HG03469 (cell line): ENCODE results near the gene LEKR1.

ENCODE experiments used
- ATAC-seq: cut with Tn5 transposase; IDR thresholded peaks from one replicate; pipeline ENCODE4 v1.9.1; 2021; ENCODE audit warnings: mild to moderate bottlenecking, moderate library complexity, moderate number of reproducible peaks; ENCODE audit not compliant: unreplicated experiment

The LEKR1 gene

GRCh38 chr3:157046520-157046919 is 220.4 kb downstream of the LEKR1 start:
- no peak for ATAC-seq

GRCh38 chr3:157051055-157051454 is 224.9 kb downstream of the LEKR1 start:
- ATAC-seq = peak; percentile 66

GRCh38 chr3:157051591-157051990 is 225.4 kb downstream of the LEKR1 start:
- ATAC-seq = no peak

- no peak for ATAC-seq
Observed at GRCh38 chr3:157056035-157056434, 229.9 kb downstream of the LEKR1 start.

GRCh38 chr3:157058392-157059071 is 232.4 kb downstream of the LEKR1 start:
- no peak for ATAC-seq

GRCh38 chr3:157059181-157059580 is 233.0 kb downstream of the LEKR1 start:
- ATAC-seq = no peak

GRCh38 chr3:157059661-157060060 is 233.5 kb downstream of the LEKR1 start:
- ATAC-seq = peak; percentile 42

GRCh38 chr3:157061265-157061664 is 235.1 kb downstream of the LEKR1 start:
- ATAC-seq = no peak

GRCh38 chr3:157063469-157063868 is 237.3 kb downstream of the LEKR1 start:
- ATAC-seq = no peak

- ATAC-seq = no peak
Observed at GRCh38 chr3:157063926-157064325, 237.8 kb downstream of the LEKR1 start.

GRCh38 chr3:157064402-157064801 is 238.2 kb downstream of the LEKR1 start:
- peak; percentile 68 for ATAC-seq

- no peak for ATAC-seq
Observed at GRCh38 chr3:157065201-157065600, 239.0 kb downstream of the LEKR1 start.

- ATAC-seq = no peak
Observed at GRCh38 chr3:157066335-157067098, 240.4 kb downstream of the LEKR1 start.

- no peak for ATAC-seq
Observed at GRCh38 chr3:157067114-157067513, 241.0 kb downstream of the LEKR1 start.

- no peak for ATAC-seq
Observed at GRCh38 chr3:157069406-157069805, 243.3 kb downstream of the LEKR1 start.

- no peak for ATAC-seq
Observed at GRCh38 chr3:157069846-157070677, 243.9 kb downstream of the LEKR1 start.

GRCh38 chr3:157070678-157070999 is 244.5 kb downstream of the LEKR1 start:
- no peak for ATAC-seq

- no peak for ATAC-seq
Observed at GRCh38 chr3:157071744-157072525, 245.8 kb downstream of the LEKR1 start.

- ATAC-seq = no peak
Observed at GRCh38 chr3:157073810-157074209, 247.7 kb downstream of the LEKR1 start.

- ATAC-seq = no peak
Observed at GRCh38 chr3:157074490-157074889, 248.3 kb downstream of the LEKR1 start.

- no peak for ATAC-seq
Observed at GRCh38 chr3:157074981-157075380, 248.8 kb downstream of the LEKR1 start.
